Naive B cell (primary cell): ENCODE results near the gene TTLL11. TPM values are rescaled to one million over a fixed set of nuclear protein-coding genes. Genes with fewer than 3 reads are reported as not detected.

Source experiments
- ATAC-seq, 2 donors: fragments of 150-1000 bp; cut with Tn5 transposase; 2 replicates each; pipeline ENCODE4 v1.10.0; 2021; ENCODE audit warnings: low read depth in 2 of 2, mild to moderate bottlenecking in 2 of 2, moderate library complexity in 2 of 2
- DNase-seq: peaks from one replicate; pipeline ENCODE4 v3.0.0; 2022
- H3K27ac Mint-ChIP-seq, 6 donors: one replicate each; pipeline ENCODE4 v1.8.0; 2020 to 2022; ENCODE audit warnings: mild to moderate bottlenecking in 6 of 6, mixed read lengths in 6 of 6, moderate library complexity in 5 of 6, inconsistent platforms in 2 of 6
- H3K27me3 Mint-ChIP-seq, 3 donors: one replicate each; pipeline ENCODE4 v1.8.0; 2021 to 2022; ENCODE audit warnings: mixed read lengths in 3 of 3, mild to moderate bottlenecking in 1 of 3
- H3K36me3 Mint-ChIP-seq, 2 donors: one replicate each; pipeline ENCODE4 v1.8.0; 2020 to 2022; ENCODE audit warnings: mixed read lengths in 2 of 2, inconsistent platforms in 1 of 2, mild to moderate bottlenecking in 1 of 2
- H3K4me1 Mint-ChIP-seq, 3 donors: one replicate each; pipeline ENCODE4 v1.8.0; 2020 to 2022; ENCODE audit warnings: mixed read lengths in 3 of 3, inconsistent platforms in 1 of 3, mild to moderate bottlenecking in 1 of 3, moderate library complexity in 1 of 3
- H3K4me3 Mint-ChIP-seq, 8 donors: one replicate each; pipeline ENCODE4 v1.8.0; 2020 to 2022; ENCODE audit warnings: mild to moderate bottlenecking in 8 of 8, mixed read lengths in 8 of 8, moderate library complexity in 8 of 8, inconsistent platforms in 2 of 8
- H3K9me3 Mint-ChIP-seq, 7 donors: one replicate each; pipeline ENCODE4 v1.8.0; 2020 to 2022; ENCODE audit warnings: mixed read lengths in 7 of 7, mild to moderate bottlenecking in 5 of 7, inconsistent platforms in 2 of 7, moderate library complexity in 1 of 7
- polyA plus RNA-seq, 6 donors: library from polyadenylated mRNA; unstranded; fragments of 300-500 nt; fragmentation: Illumina TruSeq; gene quantifications; one replicate each; pipeline ENCODE4 v1.2.3, GENCODE V29; 2021; ENCODE audit warnings: low read depth in 6 of 6

Gene TTLL11, protein sequence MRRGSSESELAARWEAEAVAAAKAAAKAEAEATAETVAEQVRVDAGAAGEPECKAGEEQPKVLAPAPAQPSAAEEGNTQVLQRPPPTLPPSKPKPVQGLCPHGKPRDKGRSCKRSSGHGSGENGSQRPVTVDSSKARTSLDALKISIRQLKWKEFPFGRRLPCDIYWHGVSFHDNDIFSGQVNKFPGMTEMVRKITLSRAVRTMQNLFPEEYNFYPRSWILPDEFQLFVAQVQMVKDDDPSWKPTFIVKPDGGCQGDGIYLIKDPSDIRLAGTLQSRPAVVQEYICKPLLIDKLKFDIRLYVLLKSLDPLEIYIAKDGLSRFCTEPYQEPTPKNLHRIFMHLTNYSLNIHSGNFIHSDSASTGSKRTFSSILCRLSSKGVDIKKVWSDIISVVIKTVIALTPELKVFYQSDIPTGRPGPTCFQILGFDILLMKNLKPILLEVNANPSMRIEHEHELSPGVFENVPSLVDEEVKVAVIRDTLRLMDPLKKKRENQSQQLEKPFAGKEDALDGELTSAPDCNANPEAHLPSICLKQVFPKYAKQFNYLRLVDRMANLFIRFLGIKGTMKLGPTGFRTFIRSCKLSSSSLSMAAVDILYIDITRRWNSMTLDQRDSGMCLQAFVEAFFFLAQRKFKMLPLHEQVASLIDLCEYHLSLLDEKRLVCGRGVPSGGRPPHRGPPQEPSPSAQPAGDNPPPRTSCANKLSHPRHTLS
- 10 to 100 TPM in 1 of 6 donors, 1 to 10 TPM in 5; 3.3 to 10.9 (median 5.1) TPM for polyA plus RNA-seq

DNA sequence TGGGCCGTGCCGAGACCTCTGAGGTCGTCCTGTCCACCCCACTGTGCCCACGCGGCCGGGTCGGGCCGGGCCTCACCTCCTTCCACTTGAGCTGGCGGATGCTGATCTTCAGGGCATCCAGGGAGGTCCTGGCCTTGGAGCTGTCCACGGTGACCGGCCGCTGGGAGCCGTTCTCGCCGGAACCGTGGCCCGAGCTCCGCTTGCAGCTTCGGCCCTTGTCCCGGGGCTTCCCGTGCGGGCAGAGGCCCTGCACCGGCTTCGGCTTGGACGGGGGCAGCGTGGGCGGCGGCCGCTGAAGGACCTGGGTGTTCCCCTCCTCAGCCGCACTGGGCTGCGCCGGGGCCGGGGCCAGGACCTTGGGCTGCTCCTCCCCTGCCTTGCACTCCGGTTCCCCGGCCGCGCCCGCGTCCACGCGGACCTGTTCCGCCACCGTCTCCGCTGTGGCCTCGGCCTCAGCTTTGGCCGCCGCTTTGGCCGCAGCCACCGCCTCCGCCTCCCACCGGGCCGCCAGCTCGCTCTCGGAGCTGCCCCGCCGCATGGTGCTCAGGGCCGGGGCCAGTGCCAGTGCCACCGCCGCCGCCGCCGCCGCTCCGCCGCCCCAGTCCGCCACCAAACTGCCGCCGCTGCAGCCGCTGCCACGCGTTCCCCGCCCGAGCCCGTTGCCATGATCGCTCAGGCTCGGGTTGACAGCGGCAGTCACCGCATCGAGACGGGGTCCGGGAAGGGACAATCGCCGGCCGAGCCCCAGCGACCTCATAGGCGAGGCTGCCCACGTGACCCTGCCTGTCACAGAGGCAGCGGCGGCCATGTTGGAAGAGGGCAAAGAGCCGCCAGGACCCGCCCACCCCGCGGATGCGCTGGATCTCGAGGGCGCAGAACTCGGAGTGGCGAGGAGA lies at the start of gene TTLL11:
Gene TTLL11 (minus strand): TSS at position 698 of the 896 bp plus-strand sequence. CDS start 160 bp downstream, at position 538.
- Mint-ChIP-seq H3K4me1 (peaks cover 43 to 46% (median 44%) of the 10 kb centered on the region in 3 donors), H3K27me3 (peaks cover 7 to 20% (median 17%) of the 10 kb centered on the region in 3 donors), H3K9me3 (no peaks in the 10 kb centered on the region), H3K4me3 (peak within 1 kb of the TSS; percentile 91 to 99 (median 94)), H3K27ac (peak within 1 kb of the TSS in 5 of 6 donors; percentile 53 to 86 (median 81)), H3K36me3 (no peaks in the 10 kb centered on the region)
- ATAC-seq (peak; percentile 95 to 96), DNase-seq (peak; percentile 95)

DNA sequence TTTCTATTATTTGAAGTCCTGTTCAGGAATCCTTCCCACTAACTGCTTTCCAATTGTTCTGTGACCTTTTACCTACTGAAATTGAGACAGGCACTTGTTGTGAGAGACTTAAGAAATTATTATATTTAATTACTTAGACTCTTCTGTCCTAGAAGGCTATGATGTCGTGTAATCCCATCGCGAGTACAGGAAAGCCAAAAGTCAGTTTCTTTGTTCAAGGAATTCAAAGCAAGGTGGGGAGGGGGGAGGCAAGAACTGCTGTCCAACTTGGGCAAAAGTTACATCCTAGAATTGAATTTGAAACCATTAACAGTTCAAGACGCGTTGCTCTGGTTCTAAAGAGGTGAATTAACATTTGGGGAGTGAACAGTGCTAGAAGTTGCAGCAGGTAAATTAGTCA lies 48.6 kb upstream of the TTLL11 start:
- no peak for DNase-seq
- Mint-ChIP-seq H3K36me3 (peaks cover 24% of the 10 kb centered on the region in 2 donors), H3K4me3 (no peak overlapping the region), H3K4me1 (peaks cover 0 to 4% (median 0%) of the 10 kb centered on the region in 3 donors), H3K9me3 (no peaks in the 10 kb centered on the region), H3K27ac (peak overlapping the region in 1 of 6 donors; percentile 44), H3K27me3 (no peaks in the 10 kb centered on the region)
- no peak for ATAC-seq

DNA sequence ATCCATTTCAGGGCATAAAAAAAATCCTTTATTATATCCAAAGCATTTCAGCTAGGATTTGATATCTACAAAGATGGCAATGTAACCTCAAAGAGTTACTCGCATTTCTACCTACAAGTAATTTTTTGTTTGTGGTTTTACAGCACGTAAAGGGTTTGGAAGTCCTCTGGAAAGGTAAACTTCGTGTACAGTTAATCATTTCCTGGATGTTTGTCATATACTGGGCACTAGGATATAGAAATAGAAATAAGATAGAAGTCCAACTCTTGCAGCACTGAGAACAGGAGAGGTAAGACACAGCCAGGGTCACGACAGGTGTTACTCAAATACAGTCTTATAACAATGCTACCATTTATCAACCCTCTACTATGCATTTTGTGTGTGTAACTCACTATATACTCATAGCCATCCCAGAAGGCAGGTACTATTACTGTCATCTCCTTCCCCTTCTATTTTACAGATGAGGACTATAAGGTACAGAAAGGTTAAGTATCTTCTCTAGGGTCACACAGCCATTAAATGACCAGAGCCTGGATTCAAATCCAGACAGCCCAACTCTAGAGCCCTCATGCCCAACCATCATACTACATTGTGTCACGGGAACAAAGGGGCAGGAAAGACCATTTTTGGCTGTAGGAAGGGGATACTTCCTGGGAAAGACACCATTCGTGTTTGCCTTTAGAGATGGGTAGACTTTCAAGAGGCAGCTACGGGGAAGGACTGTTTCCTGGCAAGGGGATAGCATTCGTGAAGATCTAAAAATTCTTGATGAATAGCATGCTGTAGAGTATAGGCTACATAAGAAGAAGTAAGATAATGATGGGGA lies 47.5 kb upstream of the TTLL11 start:
- DNase-seq: no peak
- no peaks in the 10 kb centered on the region for H3K27me3 Mint-ChIP-seq

DNA sequence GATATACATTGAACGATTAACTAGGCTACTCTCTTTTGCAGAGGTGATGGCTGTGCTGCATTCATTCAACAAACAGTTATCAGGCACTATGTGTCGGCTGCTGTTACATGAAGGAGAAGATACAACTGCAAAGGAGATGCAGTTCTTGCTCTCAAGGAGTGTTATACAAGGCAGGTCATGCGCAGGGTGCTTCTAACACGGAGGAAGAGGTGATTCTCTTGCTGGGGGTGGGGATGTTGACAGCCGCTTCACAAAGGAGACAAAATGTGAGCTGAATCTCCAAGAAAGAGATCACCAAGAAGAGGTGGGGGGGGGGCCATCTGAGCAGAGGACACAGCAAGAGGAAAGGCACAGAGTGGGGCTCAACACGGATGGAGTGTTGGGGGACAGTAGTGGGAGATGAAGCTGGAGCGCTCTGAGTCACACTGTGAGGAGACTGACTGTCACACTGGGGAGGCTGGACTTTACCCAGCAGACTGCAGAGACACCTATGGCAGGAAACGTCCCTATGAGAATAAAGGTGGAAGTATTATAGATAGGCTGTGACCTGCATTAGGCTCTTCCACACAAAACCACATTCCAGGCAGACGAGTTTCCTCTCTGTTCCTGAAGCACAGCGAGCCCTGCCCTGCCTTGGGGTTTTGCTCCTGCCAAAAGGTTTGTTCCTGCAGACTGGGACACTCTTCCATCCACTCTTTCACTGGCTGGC lies 45.6 kb upstream of the TTLL11 start:
- peaks cover 10 to 11% of the 10 kb centered on the region in 2 donors for H3K36me3 Mint-ChIP-seq

More for the DNA sequence above, 47.5 kb upstream of the TTLL11 start:
- no peaks in the 10 kb centered on the region for H3K9me3 Mint-ChIP-seq
- peaks cover 0 to 4% (median 0%) of the 10 kb centered on the region in 3 donors for H3K4me1 Mint-ChIP-seq
- no peak overlapping the region for H3K27ac Mint-ChIP-seq
- ATAC-seq: no peak
- peaks cover 20 to 24% of the 10 kb centered on the region in 2 donors for H3K36me3 Mint-ChIP-seq
- no peak overlapping the region for H3K4me3 Mint-ChIP-seq

DNA sequence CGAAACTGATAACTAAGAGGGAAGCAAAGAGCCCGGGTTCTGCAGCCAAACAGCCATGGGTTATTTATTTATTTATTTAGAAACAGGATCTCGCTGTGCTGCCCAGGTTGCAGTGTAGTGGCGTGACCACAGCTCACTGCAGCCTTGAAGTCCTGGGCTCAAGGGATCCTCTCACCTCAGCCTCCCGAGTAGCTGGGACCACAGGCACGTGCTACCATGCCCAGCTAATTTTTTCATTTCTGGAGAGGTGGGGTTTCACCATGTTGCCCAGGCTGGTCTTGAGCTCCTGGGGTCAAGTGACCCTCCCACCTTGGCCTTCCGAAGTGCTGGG lies 42.4 kb upstream of the TTLL11 start:
- H3K36me3 Mint-ChIP-seq: no peaks in the 10 kb centered on the region
- ATAC-seq (no peak), DNase-seq (no peak)
- H3K9me3 Mint-ChIP-seq: no peaks in the 10 kb centered on the region
- peaks cover 6 to 28% (median 26%) of the 10 kb centered on the region in 3 donors for H3K27me3 Mint-ChIP-seq
- no peak overlapping the region for H3K4me3 Mint-ChIP-seq
- H3K4me1 Mint-ChIP-seq: no peaks in the 10 kb centered on the region
- peak overlapping the region in 1 of 6 donors; percentile 27 for H3K27ac Mint-ChIP-seq

More for the DNA sequence above, 45.6 kb upstream of the TTLL11 start:
- H3K9me3 Mint-ChIP-seq: no peaks in the 10 kb centered on the region
- DNase-seq (no peak), ATAC-seq (no peak)
- no peak overlapping the region for H3K27ac Mint-ChIP-seq
- H3K27me3 Mint-ChIP-seq: no peaks in the 10 kb centered on the region
- H3K4me1 Mint-ChIP-seq: no peaks in the 10 kb centered on the region
- no peak overlapping the region for H3K4me3 Mint-ChIP-seq

DNA sequence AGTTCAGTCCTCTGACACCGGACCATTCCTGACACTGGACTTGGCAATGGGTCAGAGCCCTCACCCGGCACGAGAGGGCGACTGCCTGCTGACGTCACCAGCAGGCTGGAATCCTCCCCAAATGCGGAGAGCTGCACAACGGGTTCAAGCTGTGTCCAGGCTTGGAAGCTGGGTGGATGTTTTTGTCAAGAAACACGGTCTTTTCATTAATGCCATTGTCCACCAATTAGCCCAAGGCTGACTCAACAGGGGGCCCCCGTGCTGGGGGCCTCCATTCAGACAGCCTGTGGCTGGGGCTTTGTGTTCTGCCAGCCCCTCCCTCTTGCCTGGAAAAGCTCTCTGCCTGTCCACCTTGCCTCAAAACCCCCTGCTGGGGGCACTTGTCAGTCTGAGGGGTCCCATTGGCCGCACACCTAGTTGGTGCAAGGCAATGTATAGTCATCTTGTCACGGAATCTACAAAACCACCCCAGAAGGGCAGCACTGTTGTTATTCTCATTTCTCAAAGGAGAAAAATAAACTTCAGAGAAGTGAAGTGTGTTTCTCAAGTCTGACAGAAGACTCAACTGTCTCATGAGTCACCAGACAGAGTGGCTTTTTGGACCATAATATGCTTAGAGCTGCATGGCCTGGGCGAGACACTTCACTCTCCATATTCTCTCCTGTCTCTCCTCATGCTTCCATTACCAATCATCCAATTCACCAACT lies 41.9 kb upstream of the TTLL11 start:
- H3K4me3 Mint-ChIP-seq: no peak overlapping the region
- peak overlapping the region in 1 of 6 donors; percentile 87 for H3K27ac Mint-ChIP-seq
- H3K36me3 Mint-ChIP-seq: no peaks in the 10 kb centered on the region
- H3K27me3 Mint-ChIP-seq: peaks cover 7 to 30% (median 29%) of the 10 kb centered on the region in 3 donors
- no peaks in the 10 kb centered on the region for H3K4me1 Mint-ChIP-seq
- no peak for DNase-seq
- no peak for ATAC-seq
- no peaks in the 10 kb centered on the region for H3K9me3 Mint-ChIP-seq

DNA sequence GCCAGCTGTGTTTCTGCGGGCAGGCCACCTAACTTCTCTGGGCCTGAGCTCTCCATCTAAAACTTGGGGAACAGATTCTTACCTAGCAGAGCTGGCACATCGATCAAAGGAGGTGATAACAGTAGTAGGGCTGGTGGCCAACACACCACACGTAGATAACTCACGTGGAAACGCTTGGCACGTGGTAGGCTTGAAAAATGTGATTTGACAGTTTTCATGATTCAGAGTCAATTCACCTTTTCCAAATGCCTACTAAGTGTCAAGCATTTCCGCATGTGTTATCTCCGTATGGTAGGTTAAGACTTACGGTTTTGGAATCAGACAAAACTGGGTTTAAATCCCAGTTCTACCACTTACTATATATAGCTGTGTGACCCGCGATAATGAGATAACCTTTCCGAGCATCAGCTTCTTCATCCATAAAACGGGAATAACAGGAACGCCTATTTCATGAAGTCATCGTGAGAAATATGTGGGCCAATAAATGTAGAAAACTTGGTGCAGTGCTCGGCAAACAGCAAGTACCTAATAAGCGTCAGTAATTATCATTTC lies 41.0 kb upstream of the TTLL11 start:
- H3K27ac Mint-ChIP-seq: no peak overlapping the region
- no peak overlapping the region for H3K4me3 Mint-ChIP-seq
- peaks cover 14 to 39% (median 29%) of the 10 kb centered on the region in 3 donors for H3K27me3 Mint-ChIP-seq
- DNase-seq: no peak
- H3K9me3 Mint-ChIP-seq: no peaks in the 10 kb centered on the region
- ATAC-seq: no peak
- H3K4me1 Mint-ChIP-seq: no peaks in the 10 kb centered on the region
- no peaks in the 10 kb centered on the region for H3K36me3 Mint-ChIP-seq

DNA sequence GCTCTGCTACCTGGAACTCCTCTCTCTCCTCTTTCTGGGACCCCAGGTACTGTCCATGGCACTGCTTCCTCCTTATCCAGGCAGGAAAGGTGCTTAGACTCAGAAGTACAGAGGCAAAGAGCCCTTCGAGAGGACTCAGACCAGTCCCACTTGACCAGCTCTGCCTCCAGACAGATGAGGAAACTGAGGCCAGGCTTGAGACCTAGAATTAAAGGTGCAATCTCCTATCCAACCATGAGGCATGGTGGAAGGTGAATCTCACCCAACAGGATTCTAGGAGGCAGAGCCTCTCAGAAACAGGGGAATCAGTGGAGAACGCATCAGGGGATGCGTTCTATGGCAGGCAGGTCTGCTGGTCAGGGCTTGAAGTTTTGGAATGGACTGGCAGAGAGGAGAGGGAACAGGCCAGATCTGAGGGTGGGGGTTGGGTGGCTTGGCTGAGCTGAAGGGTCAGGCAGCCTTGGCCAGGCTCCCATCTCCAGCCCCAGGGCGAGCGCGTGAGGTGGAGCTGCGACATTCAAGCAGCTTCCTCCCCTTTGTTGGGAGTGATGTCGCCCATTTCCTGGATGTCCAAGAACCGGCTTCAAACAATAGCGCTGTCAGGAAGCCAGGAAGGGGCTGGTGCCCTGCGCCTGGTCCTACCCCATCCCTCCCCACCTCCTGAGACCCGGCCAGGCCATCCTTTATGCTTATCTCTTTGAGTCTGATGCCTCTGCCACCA lies 40.3 kb upstream of the TTLL11 start:
- ATAC-seq: no peak
- Mint-ChIP-seq H3K27me3 (peaks cover 19 to 41% (median 29%) of the 10 kb centered on the region in 3 donors), H3K4me1 (no peaks in the 10 kb centered on the region), H3K36me3 (no peaks in the 10 kb centered on the region), H3K9me3 (no peaks in the 10 kb centered on the region), H3K27ac (peak overlapping the region in 1 of 6 donors; percentile 22), H3K4me3 (no peak overlapping the region)
- no peak for DNase-seq

DNA sequence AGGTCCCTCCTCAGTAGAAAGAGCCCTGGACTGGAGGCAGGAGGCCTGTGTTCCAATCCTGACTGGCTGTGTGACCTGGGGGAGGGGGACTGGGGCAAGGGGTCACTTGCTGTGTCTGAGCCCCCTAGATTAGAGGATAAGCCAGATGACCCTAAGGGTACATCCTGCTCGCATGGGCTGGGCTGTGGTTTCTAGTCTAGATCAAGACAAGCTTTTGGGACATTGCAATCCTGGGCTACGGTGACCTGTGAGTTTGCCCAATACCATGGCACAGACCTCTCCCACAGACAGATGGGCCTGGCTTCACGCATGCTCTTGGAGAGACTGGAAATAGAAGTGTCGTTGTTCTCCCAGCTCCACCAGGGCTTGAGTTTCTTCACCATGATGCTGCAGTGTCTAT lies 39.4 kb upstream of the TTLL11 start:
- H3K4me3 Mint-ChIP-seq: peak overlapping the region in 1 of 8 donors; percentile 40
- DNase-seq (no peak), ATAC-seq (no peak)
- H3K27me3 Mint-ChIP-seq: peaks cover 19 to 47% (median 33%) of the 10 kb centered on the region in 3 donors
- H3K4me1 Mint-ChIP-seq: no peaks in the 10 kb centered on the region
- H3K9me3 Mint-ChIP-seq: no peaks in the 10 kb centered on the region
- H3K36me3 Mint-ChIP-seq: no peaks in the 10 kb centered on the region
- no peak overlapping the region for H3K27ac Mint-ChIP-seq

DNA sequence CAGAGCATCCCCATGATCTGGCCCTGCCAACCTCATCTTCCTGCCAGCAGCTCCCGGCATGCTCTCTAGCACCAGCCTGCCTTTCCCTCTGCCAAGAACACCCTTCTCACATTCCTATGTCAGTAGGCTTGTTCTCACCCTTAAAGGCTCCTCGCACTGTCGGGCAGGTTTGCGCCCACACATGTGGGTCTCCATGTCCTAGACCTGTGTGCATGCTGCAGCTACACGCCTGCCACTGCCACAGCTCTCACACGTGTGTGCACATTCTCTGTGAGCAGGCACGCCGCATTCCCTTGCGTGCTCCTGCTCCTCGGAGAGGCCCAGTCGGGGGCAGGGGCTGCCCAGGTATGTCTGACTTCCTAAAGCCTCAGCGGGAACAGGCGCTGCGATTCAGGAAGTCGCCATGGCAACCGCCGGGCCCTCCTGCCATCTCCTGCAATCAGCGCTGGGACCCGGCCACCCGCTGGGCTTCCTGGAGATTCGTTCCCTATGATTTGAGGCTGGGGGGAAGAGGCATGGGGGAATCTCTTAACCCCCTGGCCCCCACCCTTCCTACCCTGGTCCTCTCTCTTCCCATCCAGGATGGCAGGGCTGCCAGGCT lies 38.4 kb upstream of the TTLL11 start:
- H3K27ac Mint-ChIP-seq: no peak overlapping the region
- no peaks in the 10 kb centered on the region for H3K36me3 Mint-ChIP-seq
- ATAC-seq: no peak
- DNase-seq: no peak
- peaks cover 22 to 55% (median 41%) of the 10 kb centered on the region in 3 donors for H3K27me3 Mint-ChIP-seq
- no peak overlapping the region for H3K4me3 Mint-ChIP-seq
- H3K9me3 Mint-ChIP-seq: no peaks in the 10 kb centered on the region
- peaks cover under 1 to 3% (median 3%) of the 10 kb centered on the region in 3 donors for H3K4me1 Mint-ChIP-seq
